ENCODE measurements around the gene CTSS.
"Not testable (repeated sequence)": the region's sequence is repeated elsewhere in the genome, so short reads cannot be mapped to it uniquely, and the experiment has no call there.

CTSS gene

DNA sequence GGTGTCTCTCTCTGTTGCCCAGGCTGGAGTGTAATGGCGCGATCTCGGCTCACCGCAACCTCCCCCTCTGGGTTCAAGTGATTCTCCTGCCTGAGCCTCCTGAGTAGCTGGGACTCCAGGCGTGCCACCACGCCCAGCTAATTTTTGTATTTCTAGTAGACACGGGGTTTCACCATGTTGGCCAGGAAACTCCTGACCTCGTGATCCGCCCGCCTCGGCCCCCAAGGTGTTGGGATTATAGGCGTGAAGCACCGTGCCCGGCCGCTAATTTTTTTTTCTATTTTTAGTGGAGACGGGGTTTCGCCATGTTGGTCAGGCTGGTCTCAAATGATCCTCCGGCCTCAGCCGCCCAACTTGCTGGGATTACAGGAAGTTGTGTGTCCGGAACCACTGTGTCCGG is 45.5 kb downstream of the CTSS start:
- TF ChIP-seq ZNF70 (CRISPR knock-in tag; IDR thresholded peaks at IDR 0.05) (no peak), SNAI2 (CRISPR knock-in tag; IDR thresholded peaks at IDR 0.05) (no peak), ZFP30 (CRISPR knock-in tag; IDR thresholded peaks at IDR 0.05) (no peak), ZNF565 (CRISPR knock-in tag; conservative IDR thresholded peaks at IDR 0.05; ENCODE audit: low read depth) (no peak), TCF4 (CRISPR knock-in tag; IDR thresholded peaks at IDR 0.05; ENCODE audit: borderline replicate concordance) (no peak), ARNTL (CRISPR knock-in tag; IDR thresholded peaks at IDR 0.05; ENCODE audit: borderline replicate concordance, low read depth) (no peak), ZNF8 (CRISPR knock-in tag; IDR thresholded peaks at IDR 0.05) (no peak)
- TF ChIP-seq, protein P1, sequence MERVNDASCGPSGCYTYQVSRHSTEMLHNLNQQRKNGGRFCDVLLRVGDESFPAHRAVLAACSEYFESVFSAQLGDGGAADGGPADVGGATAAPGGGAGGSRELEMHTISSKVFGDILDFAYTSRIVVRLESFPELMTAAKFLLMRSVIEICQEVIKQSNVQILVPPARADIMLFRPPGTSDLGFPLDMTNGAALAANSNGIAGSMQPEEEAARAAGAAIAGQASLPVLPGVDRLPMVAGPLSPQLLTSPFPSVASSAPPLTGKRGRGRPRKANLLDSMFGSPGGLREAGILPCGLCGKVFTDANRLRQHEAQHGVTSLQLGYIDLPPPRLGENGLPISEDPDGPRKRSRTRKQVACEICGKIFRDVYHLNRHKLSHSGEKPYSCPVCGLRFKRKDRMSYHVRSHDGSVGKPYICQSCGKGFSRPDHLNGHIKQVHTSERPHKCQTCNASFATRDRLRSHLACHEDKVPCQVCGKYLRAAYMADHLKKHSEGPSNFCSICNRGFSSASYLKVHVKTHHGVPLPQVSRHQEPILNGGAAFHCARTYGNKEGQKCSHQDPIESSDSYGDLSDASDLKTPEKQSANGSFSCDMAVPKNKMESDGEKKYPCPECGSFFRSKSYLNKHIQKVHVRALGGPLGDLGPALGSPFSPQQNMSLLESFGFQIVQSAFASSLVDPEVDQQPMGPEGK (CRISPR knock-in tag; IDR thresholded peaks at IDR 0.05; ENCODE audit: borderline replicate concordance): no peak
- TF ChIP-seq, protein P2, sequence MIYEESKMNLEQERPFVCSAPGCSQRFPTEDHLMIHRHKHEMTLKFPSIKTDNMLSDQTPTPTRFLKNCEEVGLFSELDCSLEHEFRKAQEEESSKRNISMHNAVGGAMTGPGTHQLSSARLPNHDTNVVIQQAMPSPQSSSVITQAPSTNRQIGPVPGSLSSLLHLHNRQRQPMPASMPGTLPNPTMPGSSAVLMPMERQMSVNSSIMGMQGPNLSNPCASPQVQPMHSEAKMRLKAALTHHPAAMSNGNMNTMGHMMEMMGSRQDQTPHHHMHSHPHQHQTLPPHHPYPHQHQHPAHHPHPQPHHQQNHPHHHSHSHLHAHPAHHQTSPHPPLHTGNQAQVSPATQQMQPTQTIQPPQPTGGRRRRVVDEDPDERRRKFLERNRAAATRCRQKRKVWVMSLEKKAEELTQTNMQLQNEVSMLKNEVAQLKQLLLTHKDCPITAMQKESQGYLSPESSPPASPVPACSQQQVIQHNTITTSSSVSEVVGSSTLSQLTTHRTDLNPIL (CRISPR knock-in tag; IDR thresholded peaks at IDR 0.05; ENCODE audit: low read depth): no peak
- TF ChIP-seq, protein P3, sequence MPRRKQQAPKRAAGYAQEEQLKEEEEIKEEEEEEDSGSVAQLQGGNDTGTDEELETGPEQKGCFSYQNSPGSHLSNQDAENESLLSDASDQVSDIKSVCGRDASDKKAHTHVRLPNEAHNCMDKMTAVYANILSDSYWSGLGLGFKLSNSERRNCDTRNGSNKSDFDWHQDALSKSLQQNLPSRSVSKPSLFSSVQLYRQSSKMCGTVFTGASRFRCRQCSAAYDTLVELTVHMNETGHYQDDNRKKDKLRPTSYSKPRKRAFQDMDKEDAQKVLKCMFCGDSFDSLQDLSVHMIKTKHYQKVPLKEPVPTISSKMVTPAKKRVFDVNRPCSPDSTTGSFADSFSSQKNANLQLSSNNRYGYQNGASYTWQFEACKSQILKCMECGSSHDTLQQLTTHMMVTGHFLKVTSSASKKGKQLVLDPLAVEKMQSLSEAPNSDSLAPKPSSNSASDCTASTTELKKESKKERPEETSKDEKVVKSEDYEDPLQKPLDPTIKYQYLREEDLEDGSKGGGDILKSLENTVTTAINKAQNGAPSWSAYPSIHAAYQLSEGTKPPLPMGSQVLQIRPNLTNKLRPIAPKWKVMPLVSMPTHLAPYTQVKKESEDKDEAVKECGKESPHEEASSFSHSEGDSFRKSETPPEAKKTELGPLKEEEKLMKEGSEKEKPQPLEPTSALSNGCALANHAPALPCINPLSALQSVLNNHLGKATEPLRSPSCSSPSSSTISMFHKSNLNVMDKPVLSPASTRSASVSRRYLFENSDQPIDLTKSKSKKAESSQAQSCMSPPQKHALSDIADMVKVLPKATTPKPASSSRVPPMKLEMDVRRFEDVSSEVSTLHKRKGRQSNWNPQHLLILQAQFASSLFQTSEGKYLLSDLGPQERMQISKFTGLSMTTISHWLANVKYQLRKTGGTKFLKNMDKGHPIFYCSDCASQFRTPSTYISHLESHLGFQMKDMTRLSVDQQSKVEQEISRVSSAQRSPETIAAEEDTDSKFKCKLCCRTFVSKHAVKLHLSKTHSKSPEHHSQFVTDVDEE (CRISPR knock-in tag; IDR thresholded peaks at IDR 0.05): no peak
- TF ChIP-seq, protein P4, sequence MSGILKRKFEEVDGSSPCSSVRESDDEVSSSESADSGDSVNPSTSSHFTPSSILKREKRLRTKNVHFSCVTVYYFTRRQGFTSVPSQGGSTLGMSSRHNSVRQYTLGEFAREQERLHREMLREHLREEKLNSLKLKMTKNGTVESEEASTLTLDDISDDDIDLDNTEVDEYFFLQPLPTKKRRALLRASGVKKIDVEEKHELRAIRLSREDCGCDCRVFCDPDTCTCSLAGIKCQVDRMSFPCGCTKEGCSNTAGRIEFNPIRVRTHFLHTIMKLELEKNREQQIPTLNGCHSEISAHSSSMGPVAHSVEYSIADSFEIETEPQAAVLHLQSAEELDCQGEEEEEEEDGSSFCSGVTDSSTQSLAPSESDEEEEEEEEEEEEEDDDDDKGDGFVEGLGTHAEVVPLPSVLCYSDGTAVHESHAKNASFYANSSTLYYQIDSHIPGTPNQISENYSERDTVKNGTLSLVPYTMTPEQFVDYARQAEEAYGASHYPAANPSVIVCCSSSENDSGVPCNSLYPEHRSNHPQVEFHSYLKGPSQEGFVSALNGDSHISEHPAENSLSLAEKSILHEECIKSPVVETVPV (CRISPR knock-in tag; IDR thresholded peaks at IDR 0.05): no peak
- no peak for ATAC-seq

DNA sequence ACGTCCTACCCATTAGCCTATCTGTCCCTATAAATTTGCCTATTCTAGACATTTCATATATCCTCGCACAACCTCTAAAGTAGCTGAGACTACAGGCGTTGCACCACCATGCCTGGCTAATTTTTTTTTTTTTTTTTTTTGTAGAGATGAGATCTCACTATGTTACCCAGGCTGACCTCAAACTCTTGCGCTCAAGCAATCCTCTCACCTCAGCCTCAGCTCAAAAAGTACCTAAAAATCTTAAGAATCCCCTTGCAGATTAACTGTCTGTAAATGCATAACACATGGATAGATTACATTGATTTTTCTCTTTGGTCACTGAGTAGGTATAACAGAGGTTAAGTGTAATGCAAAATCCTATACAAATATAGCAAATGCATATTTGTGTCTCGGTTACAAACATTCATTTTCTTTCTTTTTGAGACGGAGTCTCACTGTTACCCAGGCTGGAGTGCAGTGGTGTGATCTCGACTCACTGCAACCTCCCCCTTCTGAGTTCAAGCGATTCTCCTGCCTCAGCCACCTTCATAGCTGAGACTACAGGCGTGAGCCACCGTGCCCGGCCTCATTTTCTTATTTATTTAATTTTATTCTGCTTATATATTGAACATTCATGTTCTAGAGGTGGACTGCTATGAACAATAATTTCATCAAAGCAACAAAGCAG is 47.2 kb downstream of the CTSS start:
- TF ChIP-seq ZFP30 (CRISPR knock-in tag; IDR thresholded peaks at IDR 0.05): no peak
- ATAC-seq: no peak

DNA sequence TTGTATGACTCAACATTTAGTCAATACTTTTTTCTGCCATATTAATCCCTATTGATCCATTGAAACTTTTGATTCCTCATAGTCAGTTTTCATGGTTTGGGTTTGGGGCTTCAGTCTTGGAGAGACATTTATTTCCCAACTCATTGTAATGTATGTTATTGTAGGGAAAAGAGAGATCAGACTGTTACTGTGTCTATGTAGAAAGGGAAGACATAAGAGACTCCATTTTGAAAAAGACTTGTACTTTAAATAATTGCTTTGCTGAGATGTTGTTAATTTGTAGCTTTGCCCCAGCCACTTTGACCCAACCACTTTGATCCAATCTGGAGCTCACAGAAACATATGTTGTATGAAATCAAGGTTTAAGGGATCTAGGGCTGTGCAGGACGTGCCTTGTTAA is 56.5 kb downstream of the CTSS start:
- not testable (repeated sequence) for ATAC-seq

DNA sequence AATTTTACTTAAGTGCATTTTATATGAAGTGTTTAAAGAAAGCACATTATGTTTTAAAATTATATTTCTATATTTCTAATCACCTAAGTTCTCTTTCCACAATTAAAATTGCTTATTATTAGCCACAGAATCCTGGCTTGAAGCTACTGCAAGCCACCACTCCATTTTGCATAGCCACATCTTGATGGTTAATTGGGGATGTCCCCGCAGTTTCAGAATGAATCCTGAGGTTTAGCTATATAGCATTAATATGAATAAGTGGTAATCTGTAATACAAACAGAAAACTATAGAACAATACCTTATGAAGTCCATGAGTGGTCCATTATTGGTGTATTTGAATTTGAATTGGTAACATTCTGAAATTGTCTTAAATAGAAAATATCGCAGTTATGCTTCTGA is 57.0 kb downstream of the CTSS start:
- TF ChIP-seq TOX (CRISPR knock-in tag; IDR thresholded peaks at IDR 0.05; ENCODE audit: borderline replicate concordance) (no peak), GLIS3 (CRISPR knock-in tag; IDR thresholded peaks at IDR 0.05) (no peak), ZNF70 (CRISPR knock-in tag; IDR thresholded peaks at IDR 0.05) (no peak)
- TF ChIP-seq, protein P3 (CRISPR knock-in tag; IDR thresholded peaks at IDR 0.05): no peak
- TF ChIP-seq, protein P2 (CRISPR knock-in tag; IDR thresholded peaks at IDR 0.05; ENCODE audit: low read depth): no peak

More for the DNA sequence above, 57.0 kb downstream of the CTSS start:
- no peak for ATAC-seq

Data from SK-N-SH treated with all-trans-retinoic acid at 6 μM for 48 hours (cell line).